Stimulated activated CD4-positive, alpha-beta T cell treated with anti-CD3 and anti-CD28 coated beads, TNF-alpha, amount 100 ng/mL, for 1 hour (primary cell): ENCODE results near the gene SMARCD2.

Experiments
- DNase-seq, 3 donors: peaks; one replicate each; pipeline ENCODE4 v3.0.0-alpha.2; 2020; ENCODE audit warnings: low read depth in 3 of 3, low spot score in 1 of 3

Gene SMARCD2

DNA sequence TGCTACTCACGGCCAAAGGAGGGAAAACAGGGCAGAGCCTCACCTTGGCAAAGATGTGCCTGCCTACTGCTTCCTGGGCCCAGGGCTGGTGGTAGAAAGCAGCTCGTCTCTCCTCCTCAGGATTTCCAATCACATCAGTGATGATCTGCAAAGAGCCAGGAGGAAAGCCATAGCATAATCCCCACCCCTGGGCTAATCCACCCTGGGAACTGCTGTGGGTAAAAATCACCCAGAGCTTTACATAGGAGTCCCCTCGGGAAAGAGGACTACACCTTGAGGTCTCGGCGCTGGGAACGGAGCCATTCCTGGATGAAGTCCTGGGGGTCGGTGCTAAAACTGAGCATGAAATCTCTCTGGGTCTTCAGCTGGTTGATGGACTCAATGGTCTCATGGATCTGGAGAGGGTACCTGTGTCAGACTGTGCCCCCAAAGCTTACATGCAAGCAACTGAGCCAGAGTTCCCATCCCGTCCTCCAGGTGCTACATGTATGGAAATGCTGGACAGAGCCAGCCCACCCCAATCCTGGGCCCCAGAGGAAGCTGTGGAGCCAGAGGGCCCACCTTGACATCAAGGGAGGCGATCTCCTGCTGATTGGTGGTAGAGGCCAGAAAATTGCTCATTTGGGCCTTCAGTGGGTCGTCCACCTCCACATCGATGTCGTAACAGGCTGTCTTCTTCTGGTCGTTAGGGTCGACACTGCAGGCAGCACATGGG lies 9.3 kb downstream of the SMARCD2 start:
- no peak for DNase-seq

DNA sequence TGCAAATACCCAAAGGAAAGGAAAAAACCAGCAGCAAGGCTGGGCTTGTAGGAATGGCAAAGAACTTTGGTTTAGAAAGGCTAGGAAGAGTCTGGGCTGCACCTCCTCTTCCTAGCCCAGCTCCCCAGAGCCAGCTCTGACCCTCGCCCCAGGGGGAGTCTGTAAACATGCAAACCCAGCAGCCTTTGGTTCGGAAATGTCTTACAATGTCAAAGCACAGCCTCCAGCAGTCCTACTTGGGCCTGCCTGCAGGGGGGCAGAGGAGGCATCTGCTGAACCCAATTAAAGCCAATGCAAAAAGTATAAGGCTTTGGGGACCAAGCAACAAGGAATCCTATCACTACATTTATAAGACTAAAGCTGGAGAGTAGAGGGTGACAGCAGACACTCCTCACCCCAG lies 10.0 kb downstream of the SMARCD2 start:
- DNase-seq = no peak

DNA sequence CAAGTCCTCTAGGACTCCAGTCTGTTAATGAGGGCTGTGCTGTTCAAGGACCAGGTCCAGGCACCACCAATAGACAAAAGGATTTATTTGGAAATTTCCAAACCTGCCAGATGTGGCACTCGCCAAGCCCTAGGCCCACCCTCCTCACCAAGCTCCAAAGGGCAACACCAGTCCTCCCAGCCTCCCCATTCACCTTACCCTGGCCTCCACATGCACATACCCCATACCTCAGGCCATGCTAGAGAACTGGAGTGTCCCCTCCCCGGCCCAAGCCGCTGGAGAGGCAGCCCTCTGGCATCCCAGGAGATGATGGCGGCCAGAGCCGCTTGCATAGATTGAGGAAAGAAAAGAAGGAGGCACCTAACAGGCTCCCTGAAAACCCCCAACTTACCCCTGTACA lies 10.5 kb downstream of the SMARCD2 start:
- no peak for DNase-seq

DNA sequence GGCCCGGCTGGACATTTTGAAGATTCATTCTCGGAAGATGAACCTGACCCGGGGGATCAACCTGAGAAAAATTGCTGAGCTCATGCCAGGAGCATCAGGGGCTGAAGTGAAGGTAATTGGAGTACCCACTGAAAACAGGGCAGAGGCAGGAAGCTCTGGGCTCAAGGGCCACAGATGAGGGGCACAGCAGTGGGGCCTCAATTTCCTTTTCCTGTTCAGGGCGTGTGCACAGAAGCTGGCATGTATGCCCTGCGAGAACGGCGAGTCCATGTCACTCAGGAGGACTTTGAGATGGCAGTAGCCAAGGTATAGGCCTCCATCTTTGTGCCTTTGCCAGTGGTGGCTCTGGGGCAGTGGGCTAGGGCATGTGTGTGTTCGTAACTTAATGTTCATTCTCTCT lies 11.0 kb downstream of the SMARCD2 start:
- DNase-seq = no peak

DNA sequence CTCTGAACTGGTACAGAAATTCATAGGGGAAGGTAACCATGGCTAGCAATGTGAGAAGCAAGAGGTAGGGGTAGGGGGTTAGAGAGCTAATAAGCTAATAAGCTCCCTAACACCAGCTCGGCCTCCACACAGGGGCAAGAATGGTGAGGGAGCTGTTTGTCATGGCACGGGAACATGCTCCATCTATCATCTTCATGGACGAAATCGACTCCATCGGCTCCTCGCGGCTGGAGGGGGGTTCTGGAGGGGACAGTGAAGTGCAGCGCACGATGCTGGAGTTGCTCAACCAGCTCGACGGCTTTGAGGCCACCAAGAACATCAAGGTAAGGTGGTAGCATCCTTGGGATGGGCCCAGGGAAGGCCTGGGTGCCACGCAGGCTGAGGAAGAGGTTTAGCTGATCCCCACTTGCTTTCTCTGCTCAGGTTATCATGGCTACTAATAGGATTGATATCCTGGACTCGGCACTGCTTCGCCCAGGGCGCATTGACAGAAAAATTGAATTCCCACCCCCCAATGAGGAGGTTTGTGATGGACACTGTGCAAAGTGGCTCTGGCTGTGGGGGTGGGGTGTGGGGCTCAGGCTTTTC lies 11.5 kb downstream of the SMARCD2 start:
- no peak for DNase-seq

DNA sequence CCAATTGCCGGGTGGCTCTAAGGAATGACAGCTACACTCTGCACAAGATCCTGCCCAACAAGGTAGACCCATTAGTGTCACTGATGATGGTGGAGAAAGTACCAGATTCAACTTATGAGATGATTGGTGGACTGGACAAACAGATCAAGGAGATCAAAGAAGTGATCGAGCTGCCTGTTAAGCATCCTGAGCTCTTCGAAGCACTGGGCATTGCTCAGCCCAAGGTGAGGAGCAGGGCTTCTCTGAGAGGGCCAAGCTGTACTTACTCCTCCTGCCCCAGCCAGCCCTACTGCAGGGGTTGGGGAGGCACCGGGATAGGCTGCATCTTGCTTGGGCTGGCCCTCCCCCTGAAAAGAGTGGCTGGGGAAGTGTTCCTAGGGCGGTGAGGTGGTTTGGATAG lies 12.2 kb downstream of the SMARCD2 start:
- DNase-seq = no peak

DNA sequence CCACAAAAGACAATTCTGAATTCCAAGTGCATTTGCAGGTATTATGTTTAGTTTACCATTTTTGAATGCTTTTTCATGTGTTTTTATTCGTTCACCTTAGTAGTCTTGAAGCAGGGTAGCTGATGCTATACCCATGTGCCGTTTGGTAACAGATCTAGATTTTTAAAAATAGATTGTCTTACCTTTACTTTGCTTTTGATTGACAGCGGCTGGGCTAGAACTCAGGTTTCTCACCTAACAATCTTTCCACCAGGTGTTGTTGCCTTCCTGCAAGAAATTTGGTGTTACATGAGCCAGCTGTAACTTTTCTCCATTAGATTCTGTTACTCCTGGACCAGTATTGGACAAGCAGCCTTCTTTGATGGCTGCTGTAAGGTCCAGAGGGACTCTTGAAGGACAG lies 13.5 kb downstream of the SMARCD2 start:
- no peak for DNase-seq

DNA sequence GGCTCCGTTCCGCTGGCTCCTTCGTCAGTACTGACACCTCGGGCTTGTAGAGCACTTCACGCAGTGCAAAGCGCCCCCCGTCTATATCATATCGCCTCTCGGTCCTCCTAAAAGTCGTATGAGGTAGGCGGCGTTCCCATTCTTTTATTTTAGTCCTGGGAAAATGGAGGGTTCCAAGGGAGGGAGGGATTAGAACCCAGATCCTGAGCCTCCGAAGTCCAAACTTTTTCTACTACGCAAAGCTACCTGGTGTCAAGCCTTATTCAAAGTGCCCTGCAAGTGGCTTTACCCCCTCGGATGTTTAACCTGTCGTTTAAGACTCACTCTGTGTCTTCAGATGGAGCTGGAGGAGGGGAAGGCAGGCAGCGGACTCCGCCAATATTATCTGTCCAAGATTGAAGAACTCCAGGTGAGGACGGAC lies 14.7 kb downstream of the SMARCD2 start:
- no peak for DNase-seq

DNA sequence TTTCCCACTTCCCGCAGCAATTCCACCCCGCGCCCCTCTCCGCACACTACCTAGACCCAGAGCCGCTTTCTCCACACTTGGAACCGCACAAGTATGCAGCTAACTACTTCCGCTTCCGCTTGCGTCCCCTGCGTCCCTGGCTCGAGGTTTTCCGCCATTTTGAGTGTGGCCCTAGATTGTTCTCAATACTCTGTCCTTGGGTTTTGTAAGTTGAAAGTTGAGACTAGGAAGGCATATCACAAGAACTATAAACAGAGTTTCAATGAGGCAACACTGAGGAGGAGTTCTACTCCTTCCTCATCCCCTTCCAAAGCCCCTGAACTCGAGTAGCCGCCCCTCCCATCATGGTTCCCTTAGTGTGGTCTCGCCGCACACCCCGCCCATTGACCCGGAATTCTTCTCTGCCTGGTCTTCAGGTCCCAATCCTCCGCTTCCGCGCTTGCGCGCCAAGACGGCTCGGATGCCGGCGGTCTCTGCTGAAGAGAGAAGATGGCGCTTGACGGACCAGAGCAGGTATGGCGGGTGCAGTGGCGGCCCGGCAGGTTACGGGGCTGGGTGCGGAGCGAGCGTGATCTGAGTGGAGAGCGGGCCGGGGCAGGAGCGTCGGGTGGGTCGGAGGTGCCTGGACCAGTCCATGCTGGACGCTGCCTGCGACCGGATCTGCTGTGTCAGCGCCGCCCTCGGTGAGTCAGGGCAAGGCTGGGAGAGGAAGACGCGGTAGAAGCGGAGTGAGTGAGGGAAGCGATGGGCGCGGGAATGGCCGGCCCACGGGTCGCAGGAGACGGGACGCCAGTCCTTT lies 15.3 kb downstream of the SMARCD2 start, which contains the start of the genes FTSJ3 and PSMC5:
TSS of gene FTSJ3 (minus strand) at position 662 of the 799 bp plus-strand sequence. CDS start 761 bp downstream, outside the sequence.
TSS of gene PSMC5 (plus strand) at position 430 of the 799 bp plus-strand sequence. CDS start at position 490, 60 bp downstream.
- peak; percentile 86 to 88 (median 86) for DNase-seq

DNA sequence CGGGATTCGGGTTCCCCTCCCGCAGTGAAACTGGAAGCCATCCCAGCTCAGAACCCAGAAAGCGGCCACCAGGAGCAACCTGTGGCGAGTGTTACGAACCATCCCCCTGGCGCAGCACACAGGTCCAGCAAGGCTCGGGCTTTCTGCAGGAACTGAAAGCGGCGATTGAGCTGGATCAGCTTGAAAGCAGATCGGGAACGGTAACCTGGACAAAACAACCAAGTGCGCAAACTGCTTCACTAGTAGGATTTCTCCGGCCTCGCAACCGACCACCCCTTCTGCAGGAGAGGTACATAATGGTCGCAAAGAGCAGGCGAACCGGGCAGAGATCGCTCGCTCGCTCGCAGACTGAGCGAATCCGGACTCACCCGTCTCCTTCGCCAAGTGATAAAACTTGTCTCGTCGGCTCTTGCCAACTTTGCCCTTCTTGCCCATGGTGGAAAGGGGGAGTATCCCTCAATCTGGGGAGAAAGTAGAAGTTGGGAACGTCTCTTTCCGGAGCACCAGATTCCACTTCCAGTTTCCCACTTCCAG lies 15.9 kb downstream of the SMARCD2 start:
- DNase-seq = no peak

DNA sequence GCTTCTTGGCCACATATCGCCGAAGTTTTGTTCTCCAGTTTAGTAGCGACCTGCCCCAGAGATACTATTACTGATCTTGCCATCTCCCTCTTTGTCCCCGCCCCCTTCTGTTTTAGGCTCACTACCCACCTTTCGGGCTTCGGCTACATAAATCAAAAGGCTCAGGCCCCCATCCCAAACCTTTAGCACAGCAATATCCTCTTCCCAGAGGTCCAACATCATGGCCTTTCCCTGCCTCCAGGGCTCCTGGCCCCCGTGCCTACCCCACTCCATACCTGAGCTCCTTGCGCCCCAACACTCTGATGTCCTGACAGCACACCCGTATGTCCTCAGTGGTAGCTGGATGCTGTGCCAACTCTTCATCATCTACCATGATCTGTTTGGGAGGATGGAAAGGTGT lies 18.1 kb downstream of the SMARCD2 start:
- DNase-seq = no peak

DNA sequence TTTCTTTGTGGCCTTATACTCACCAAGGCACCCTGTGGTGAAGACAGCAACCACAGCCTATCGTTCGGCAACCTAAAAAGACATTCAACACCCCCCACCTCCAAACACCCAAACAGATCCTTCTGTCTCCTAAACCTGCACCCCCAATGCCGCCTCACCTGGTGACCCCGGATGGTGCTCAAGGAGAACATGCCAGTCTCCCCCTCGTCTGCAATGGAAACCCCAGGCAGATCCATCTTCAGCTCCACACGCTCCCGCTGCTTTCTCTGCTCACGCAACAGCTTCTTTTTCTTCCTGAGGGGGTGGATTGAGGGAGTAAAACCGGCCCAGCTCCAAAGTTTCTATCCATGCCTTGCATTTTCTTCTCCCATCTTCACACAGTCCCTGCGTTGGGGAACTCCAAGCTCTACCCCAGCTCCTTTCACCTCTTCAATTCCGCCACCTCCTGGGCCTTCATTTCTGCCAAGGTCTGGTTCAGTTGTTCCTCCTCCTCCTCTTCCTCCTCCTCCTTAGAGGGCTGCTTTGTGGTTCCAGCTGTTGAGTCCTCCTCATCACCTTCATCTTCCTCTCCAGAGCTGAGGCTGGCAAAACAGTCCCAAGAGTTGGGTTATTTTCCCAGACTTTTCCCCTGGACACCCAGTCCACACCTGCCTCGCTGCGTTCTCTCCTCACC lies 18.7 kb downstream of the SMARCD2 start:
- no peak for DNase-seq

DNA sequence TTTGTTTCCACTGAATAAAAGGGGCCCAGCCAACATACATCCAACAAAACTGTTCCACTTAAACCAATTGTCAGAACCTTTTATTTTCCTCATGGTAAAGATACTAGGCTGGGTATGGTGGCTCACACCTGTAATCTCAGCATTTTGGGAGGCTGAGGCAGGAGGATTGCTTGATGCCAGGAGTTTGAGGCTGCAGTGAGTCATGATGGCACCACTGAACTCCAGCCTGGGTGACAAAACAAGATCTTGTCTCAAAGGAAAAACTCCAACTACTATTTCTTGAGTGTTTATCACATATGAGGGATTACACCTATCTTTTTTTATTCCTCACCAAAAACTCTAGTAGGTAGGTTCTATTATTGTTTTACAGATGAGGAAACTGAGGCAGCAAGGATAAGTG lies 19.9 kb downstream of the SMARCD2 start:
- no peak for DNase-seq

DNA sequence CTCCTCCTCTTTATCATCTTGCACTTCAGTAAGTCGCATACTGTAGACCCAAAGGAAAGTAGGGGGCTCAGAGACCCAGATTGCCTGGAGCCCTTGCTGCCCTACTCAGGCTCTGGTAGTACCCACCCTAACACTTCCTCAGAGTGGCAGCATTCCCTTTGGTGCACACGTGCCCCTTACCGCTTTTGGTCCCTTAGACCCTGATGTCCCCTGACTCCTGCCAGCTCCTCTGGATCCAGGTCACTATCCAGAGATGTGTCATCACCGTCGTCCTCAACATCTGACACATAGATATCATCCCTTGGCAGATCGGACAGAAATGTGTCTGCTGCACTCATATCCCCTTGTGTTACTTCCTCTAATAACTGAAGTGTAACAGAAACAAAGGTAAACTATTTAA lies 20.7 kb downstream of the SMARCD2 start:
- DNase-seq = no peak

DNA sequence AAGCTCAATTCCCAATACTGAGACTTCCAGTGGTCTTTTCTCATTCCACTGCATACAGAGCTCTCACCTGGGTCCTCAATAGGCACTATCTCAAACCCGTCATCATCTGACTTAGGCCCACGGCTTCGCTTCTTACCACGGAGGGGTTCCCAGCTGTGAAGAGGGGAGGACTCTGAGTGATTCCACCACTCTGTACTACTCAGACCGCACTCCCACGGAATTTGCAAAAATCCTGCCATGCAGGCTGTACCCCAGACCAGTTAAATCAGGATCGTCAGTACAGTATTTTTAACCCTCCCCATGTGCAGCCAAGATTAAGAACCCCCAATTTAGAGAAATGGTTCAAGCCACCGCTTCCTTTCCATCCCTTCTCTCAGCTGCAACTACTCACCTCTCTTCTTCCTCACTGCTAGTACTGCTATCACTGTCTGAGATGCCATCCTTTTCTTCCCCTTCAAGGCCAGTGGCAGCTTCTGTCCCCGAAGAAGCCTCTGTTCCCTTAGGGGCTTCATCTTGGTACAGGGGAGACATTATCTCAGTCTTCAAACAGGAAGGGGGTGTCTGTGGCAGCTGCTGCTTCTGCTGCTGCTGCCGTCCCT lies 21.4 kb downstream of the SMARCD2 start:
- no peak for DNase-seq

DNA sequence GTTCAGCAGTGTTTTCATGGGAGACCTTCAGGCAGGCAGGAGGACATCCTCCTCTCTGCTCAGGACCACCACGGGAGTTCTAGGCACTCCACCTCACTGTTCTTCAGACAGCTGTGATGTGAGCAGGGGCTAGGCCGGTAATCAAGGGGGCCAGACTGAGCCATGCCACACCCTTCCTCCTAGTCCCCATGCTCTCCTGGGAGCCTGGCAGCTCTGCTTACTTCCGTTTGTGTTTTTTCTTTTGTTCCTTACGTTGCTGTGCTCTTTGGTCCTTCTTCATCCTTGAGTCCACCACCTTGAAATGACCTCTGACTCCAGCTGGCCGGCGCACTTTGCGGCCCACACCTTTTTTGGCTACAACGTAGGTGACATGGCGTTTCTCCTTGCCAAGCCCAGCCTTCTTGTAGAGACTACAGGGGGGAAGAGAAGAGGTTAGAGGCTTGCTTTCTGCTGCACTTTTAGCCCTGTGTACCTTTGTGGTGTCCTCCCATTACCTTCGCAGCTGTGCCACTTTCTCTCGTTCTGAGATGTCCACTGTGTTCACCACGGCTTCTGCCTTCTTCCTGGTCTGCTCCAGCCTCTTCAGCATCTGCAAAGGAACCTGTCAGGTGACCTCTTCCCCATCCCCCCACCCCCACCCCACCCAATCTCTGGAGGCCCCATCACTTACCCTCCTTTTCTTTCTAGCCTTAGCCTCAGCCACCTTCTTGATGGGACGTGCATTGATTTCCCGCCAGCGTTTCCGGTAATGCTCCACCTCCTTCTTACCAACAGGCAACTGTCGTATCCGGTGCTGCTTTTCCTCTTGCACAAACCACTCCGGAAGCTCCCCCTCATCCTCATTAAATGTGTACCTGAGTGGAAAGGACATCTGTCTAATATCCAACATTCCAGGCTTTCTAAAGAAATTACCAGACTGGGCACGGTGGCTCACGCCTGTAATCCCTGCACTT lies 22.6 kb downstream of the SMARCD2 start:
- DNase-seq = no peak

DNA sequence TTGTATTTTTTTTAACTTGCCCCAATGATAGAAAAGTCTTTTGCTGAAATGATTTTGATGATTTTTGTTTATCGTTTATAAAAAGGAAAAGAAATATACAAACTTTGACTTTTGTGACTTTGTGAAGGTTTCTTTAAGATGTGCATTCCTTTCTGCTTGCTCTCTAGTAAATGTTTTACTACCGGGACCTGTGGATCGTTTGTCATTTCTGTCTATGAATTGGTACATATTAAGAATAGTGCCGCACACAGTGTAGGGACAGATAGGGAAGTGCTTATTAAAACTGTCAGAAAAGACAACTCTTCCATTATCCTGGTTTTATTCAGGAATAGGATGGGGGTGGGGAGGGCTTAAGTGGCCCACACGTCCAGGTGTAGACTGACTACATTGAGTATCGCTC lies 23.4 kb downstream of the SMARCD2 start:
- DNase-seq = no peak

DNA sequence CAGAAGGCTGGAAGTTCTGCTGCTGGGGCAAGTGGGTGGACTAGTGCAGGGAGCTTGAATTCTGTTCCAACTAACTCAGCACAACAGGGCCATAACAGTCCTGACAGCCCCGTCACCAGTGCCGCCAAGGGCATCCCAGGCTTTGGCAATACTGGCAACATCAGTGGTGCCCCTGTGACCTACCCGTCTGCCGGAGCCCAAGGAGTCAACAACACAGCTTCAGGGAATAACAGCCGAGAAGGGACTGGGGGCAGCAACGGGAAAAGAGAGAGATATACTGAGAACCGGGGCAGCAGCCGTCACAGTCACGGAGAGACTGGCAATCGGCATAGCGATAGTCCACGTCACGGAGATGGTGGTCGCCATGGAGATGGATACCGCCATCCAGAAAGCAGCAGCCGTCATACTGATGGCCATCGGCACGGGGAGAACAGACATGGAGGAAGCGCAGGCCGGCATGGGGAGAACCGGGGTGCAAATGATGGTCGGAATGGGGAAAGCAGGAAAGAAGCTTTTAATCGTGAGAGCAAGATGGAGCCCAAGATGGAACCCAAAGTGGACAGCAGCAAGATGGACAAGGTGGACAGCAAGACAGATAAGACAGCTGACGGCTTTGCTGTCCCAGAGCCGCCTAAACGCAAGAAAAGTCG lies 24.6 kb downstream of the SMARCD2 start:
- DNase-seq = no peak

DNA sequence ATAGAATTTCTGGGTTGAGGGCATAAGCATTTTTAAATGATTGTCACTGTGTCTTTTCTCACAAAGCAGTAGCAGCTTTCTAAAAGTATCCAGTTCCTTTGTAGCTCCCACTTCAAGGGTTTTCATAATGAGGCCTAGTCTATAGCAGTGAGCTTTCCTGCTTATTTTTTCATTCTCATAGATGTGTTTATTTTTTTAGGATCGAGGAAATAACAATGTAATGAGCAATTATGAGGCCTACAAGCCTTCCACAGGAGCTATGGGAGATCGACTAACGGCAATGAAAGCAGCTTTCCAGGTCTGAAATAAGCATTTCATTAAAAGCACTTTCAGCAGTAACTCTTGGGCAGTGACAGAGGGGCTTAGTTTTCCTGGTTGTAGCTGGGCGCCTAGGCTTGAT lies 25.8 kb downstream of the SMARCD2 start:
- no peak for DNase-seq
